LNCAP (cell line): ENCODE results near the gene SPINK14.

Source experiments
- TF ChIP-seq, protein P1 (sequence below): fragments of 450-650 bp; IDR thresholded peaks from 2 replicates; pipeline ENCODE4 v1.5.1; 2017; ENCODE audit warnings: mild to moderate bottlenecking

The SPINK14 gene

DNA sequence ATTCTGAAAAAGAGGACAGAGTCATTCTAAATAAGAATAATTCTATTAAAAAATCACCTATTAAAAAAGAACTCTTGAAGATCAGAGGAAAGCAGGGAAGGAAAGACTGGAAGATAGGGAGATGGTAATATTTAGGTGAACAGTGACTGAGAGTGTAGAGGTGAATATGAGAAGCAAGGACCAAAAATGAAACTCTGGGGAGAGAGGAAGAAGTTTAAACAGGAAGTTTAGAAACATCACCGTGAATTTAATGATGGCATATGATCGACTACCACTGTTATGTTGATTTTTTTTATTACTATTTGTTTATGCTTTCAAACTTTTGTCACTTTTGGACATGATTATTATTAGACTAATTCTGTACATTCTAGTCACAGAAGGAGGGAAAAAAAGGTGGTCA is 32.8 kb downstream of the SPINK14 start:
- TF ChIP-seq, protein P1, sequence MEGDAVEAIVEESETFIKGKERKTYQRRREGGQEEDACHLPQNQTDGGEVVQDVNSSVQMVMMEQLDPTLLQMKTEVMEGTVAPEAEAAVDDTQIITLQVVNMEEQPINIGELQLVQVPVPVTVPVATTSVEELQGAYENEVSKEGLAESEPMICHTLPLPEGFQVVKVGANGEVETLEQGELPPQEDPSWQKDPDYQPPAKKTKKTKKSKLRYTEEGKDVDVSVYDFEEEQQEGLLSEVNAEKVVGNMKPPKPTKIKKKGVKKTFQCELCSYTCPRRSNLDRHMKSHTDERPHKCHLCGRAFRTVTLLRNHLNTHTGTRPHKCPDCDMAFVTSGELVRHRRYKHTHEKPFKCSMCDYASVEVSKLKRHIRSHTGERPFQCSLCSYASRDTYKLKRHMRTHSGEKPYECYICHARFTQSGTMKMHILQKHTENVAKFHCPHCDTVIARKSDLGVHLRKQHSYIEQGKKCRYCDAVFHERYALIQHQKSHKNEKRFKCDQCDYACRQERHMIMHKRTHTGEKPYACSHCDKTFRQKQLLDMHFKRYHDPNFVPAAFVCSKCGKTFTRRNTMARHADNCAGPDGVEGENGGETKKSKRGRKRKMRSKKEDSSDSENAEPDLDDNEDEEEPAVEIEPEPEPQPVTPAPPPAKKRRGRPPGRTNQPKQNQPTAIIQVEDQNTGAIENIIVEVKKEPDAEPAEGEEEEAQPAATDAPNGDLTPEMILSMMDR = no peak

DNA sequence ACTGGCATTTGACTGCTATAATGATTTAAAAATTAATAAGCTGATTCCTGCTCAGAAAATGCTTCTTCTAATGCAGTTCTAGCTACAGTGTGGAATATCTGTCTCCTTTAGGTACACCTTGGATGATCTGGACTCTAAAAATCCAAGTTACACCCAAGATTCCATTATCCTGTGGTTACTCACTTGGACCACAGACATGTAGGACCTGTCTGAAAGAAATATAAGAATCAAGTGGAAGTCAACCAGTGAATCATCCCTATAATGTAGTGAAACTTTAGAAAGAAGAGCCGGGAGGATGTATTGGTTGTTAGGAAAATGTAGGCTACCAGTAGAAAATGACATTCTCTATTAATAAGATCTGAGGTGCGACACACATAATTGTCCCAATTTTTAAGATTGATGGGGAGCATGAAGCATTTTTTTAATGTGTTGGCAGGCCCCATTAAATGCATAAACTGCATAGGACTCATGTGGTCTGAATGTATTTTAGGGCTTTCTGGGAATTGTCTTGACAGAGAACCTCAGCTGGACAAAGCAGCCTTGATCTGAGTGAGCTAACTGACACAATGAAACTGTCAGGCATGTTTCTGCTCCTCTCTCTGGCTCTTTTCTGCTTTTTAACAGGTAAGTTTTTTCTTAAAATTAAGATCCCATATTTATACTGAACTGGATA is 34.3 kb downstream of the SPINK14 start, which contains the start of gene SPINK6:
SPINK6 (plus strand) TSS at position 512 of the 673 bp plus-strand sequence; CDS start at position 567, 55 bp downstream.
- TF ChIP-seq, protein P1 = no peak

DNA sequence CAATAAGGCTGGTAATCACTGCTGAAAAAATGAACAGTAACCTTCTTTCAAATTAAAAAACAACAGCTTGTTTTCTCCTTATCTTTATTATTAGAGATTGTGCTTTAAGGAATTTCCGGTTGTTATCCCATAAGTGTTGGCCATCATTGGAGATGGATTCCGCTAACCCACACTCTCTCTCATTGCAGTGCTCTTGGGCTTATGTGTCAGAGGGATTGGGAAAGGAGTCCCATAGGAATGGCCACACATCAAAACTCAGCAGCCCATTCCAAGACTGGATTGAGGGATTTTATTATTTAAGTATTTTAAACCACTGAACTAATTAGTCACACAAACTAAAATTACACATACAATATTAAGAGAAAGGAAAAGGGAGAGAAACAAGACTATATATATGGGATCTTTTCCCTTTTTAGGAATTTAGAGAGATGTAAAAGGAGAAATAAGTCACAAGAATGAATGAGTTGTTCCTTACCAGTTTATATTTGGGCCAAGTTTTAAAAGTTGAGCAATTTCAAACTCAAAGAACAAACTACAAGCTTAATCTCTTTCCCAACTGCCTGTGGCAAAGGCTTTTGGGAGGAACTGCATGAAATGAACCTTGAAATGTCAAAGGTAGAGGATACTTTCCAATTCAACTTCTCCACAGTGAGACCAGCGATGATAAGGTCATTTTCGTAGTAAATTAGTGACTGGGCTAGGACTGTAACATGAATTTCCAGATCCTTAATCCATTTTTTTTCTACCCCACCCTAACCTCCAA is 36.9 kb downstream of the SPINK14 start:
- TF ChIP-seq, protein P1 = no peak

DNA sequence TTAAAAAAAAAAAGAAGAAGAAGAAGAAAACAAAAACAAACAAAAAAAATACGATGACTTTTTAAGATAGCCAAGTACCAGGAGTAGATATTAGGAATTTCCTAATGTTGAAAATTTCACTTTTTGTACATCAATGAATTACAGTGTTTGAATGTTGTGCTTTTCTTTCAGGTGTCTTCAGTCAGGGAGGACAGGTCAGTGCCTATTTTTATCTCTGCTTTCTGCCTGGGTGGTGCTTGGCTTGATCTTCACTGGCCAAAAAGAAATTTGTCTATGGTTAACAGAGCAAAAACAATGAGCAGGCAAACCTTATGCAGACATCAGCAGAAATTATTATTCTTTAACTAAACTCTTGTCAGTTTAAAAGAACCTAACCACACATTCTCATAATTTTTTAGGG is 37.5 kb downstream of the SPINK14 start:
- TF ChIP-seq, protein P1 = no peak

DNA sequence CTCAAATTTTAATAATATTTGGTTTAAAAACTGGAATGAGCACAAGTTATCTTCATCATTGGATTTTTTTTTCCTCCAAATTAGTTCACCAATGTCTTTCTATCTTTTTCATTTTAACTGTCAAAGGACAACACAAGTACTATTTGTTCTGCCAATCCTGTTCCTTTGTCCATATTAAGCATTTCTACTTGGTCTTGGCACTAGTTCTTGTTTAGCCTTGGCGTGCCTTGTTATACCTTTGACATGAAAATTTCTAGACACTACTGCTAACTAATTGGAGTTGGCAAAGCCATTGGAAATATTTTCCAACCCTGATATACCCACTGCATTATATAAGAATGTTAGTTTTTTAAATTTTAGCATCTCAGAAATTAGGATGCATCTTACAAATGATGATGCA is 38.3 kb downstream of the SPINK14 start:
- TF ChIP-seq, protein P1 = no peak

DNA sequence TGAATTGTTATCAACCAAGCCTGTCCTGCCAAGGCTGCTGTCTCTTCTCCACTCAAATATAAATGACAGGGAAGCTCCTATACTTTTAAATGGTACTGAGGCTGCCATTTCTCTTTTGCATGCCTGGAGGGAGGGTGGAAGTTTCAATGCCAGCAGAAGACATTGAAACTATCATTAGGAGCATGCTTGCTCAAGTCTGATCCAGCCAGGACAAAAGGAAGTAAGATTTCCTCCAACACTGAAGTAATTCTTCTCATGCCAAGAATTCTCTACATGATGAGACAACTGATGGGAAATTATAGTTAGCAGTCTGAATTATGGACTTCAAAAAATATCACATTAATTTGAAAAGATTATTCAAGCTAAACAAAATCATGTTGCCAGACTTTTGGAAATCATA is 39.9 kb downstream of the SPINK14 start:
- TF ChIP-seq, protein P1 = no peak

DNA sequence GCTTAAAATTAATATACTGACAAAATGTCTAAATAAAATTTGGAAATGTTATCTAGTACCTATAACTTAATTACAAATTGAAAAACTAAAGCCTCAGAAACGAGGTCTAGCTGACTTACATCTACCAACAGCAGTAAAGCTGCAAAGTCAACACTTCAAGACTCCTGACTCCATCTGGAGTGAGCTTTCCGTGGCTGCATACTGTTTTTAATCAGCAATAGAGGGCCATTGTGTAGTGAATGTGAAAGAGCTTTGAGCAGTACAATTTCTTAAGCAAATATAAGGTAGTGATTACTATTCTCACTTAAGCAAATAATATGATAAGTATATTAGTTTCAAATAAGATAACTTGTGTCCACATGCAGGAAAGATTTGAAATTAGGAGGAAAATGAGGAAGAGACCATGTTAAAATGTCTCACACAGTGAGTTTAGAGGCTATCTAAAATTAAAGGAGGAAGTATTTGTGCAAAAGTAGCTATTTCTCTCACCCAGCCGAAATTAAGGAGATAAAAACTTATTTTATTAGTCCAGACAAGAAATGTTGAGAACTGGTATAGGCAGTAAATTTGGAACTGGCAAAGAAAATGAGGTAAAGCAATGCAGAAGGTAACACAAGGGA is 40.9 kb downstream of the SPINK14 start:
- TF ChIP-seq, protein P1 = no peak
